Activated CD4-positive, CD25-positive, alpha-beta regulatory T cell treated with anti-CD3 and anti-CD28 coated beads, Interleukin-2, amount 50 U/mL, for 16 hours (primary cell): ENCODE results near the gene IL17RE.

Experiments
- DNase-seq: peaks from one replicate; pipeline ENCODE4 v3.0.0-alpha.2; 2020; ENCODE audit warnings: low read depth, low spot score

Gene IL17RE

DNA sequence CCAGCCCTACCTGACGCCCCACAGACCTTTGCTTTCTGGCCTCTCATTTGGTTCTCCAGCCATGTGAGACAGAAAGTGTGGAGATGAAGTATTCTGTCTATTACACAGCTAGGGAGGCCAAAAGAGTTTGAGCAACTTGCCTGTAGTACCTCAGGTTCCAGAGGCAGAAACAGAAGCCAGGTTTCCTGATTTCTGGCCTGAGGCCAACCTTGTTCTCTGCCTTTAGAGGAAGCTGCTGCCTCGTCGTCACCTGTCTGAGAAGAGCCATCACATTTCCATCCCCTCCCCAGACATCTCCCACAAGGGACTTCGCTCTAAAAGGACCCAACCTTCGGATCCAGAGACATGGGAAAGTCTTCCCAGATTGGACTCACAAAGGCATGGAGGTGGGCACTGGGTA is 3.8 kb downstream of the IL17RE start:
- DNase-seq: no peak

DNA sequence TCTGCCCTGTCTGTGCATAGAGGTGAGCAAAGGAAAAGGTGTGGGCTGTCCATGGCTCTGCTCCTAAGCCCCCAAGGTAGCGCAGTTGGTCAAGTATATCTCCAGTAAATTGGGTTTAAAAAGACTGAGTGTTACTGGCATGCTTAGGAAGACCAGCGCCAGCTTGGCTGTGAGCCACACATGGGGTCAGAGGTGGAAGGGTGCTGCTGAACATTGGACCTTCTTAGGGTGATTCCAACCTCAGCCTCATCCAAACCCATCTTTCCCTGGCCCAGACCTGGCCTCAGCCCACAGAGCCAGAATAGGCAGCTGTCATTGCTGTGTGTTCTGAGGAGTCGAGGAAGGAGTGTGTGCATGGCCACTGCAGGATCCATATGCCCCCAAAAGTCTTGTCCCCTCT is 5.6 kb downstream of the IL17RE start:
- DNase-seq: no peak

DNA sequence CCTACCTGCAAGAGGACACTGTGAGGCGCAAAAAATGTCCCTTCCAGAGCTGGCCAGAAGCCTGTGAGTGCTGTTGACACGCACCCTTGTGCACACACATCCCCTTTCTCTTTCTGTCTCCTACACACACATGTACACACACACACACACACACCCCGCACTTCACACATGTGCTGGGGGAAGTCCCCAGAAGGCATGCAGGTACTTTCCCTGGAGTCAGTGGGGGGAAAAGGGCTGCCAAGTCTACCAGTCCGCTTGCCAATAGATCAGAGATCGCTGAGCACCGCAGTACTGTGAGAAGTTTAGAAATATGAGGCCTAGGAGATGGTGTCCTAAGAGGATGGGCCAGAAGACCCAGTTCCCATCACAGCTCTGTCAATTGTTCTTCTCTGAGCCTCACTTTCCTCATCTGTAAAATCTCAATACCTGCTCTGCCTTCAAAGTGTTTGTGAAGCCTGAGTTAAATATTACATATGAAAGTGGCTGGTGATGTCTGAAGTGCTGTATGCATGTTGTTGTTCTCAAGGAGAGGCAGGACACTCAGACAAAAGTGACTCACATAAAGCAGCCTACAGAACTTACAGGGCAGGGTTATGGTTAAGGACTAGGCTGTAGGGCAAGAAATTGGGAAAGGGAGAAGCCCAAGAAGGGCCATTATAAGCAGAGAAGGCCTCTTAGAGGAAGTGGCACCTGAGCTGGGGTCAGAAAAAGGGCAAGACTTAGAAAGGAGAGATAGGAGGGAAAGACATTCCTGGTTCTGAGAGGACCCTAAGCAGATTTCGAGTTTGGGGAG is 6.8 kb downstream of the IL17RE start:
- DNase-seq: no peak

DNA sequence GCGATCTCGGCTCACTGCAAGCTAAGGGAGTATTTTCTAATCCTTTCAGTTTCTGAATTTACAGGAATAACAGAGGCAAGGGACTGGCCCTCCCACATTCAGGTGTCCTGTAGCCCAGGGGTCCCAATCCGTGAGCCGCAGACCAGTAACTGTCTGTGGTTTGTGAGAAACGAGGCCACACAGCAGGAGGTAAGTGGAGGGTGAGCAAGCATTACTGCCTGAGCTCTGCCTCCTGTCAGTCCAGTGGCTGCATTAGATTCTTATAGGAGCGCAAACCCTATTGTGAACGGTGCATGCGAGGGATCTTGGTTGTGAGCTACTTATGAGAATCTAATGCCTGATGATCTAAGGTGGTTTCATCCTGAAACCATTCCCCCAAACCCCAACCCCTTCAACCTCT is 9.2 kb downstream of the IL17RE start:
- DNase-seq: no peak

DNA sequence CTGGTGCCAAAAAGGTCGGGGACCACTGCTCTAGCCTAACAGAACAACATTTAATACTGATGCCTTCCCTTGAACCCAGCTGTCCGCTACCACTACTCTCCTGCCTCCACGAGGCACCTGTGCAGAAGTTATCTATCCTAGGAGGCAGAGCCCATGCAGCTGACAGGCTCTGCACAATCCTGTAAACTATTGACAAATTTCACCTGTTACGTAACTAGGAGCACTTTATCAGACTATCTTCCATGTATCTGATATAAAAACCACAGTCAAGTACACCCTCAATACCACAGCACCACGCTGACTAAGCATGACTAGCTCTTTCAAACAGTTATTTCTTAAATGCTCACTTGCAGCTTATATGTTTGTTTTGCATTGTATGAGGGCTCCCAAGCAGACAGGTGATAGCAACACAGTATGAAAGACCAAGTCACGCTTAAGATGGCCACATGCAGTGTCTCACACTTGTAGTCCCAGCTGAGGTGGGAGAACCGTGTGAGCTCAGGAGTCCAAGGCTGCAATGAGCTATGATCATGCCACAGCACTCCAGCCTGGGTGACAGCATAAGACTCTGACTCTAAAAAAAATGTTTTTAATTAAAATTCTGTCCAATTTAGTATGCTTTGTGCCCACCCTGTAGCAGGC is 9.8 kb downstream of the IL17RE start:
- no peak for DNase-seq

DNA sequence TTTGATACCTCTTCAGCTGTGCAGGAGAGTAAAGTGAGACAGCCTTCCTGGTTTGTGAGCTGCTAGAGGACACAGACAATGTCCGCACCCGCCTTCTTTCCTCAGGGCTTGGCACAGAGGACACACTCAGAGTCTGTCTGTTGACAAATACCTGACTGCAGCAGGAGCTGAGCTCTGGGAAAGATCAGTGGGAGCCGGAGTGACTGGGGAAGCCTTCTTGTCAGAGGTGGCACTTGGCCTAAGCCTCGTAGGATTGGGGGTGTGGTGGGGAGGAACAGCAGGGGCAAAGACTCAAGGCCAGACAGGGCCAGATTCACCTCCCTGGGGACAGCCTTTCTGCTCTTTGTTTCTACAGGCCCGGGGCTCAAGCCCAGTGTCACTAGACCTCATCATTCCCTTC is 11.0 kb downstream of the IL17RE start:
- no peak for DNase-seq

DNA sequence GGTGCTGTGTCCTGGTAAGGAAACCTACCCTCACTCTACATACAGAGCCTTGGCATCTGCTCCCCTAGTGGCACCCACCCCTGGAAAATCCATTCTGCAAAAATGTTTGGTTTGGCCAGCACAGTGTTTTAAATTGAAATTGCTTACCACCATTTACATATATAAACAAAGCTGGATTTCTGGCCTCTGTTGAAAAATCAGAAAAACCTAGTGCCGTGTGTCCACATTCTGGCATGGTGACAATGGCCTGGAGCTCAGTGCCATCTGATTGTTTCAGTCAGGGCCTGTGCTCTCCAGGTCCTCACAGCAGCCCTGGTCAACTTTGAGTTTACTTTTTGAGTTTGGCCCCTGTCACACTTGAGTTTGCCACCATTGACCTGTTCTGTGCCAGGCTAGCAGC is 11.4 kb downstream of the IL17RE start:
- no peak for DNase-seq

DNA sequence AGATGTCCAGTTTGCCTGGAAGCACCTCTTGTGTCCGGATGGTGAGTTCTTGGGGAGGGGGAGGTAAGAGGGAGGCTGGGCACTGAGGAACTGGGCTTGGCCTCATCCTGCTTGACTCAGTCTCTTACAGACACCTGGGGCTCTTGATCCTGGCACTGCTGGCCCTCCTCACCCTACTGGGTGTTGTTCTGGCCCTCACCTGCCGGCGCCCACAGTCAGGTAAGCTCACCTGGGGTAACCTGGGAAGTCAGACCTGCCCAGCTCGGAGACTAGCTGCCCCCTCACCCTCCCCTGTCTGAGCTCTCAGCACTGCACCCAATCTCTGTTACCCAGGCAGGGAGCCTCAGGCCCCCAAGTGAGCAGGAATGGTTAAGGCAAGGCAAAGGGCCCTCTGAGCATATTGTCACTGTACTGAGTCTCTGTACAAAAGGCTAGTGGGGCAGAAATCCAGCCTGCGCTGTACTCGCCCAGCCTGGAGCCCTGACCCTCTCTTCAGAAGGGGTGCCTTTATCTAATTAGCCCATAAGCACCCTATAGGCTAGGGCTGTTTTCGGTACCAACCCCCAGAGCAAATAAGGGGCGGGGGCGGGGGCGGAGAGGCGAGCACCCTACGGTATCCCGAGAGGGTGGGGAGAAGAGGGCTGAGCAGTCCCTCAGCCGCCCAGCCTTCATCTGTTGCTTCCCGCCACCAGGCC is 12.1 kb downstream of the IL17RE start:
- DNase-seq: no peak

DNA sequence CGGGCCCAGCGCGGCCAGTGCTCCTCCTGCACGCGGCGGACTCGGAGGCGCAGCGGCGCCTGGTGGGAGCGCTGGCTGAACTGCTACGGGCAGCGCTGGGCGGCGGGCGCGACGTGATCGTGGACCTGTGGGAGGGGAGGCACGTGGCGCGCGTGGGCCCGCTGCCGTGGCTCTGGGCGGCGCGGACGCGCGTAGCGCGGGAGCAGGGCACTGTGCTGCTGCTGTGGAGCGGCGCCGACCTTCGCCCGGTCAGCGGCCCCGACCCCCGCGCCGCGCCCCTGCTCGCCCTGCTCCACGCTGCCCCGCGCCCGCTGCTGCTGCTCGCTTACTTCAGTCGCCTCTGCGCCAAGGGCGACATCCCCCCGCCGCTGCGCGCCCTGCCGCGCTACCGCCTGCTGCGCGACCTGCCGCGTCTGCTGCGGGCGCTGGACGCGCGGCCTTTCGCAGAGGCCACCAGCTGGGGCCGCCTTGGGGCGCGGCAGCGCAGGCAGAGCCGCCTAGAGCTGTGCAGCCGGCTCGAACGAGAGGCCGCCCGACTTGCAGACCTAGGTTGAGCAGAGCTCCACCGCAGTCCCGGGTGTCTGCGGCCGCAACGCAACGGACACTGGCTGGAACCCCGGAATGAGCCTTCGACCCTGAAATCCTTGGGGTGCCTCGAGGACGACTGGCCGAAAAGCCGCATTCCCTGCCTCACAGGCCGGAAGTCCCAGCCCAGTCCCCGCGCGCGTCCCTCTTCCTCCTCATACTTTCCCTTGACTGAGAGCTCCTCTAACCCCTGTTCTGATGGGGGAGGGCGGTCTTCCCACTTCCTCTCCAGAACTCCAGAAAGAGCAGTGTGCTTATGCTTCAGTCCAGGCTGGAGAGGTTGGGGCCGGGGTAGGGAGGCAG is 12.8 kb downstream of the IL17RE start:
- DNase-seq: no peak

DNA sequence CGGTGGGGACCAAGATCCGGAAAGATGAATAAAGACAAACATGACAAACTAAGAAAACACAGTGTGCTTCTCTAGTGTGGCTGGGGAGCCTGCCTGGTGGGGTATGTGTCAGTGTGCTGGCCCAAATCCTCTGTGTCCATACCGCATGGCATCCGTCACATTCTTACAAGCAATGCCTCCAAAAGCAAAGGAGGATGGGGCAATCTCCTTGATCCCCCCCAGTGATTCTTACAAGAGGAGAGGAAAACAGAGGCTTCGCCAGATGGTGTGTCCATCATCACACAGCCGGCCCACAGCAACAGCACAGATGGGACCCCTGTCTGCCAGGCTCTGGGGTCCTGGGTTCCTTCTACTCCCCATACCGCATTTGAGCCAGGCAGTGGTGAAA is 13.7 kb downstream of the IL17RE start:
- DNase-seq: no peak

DNA sequence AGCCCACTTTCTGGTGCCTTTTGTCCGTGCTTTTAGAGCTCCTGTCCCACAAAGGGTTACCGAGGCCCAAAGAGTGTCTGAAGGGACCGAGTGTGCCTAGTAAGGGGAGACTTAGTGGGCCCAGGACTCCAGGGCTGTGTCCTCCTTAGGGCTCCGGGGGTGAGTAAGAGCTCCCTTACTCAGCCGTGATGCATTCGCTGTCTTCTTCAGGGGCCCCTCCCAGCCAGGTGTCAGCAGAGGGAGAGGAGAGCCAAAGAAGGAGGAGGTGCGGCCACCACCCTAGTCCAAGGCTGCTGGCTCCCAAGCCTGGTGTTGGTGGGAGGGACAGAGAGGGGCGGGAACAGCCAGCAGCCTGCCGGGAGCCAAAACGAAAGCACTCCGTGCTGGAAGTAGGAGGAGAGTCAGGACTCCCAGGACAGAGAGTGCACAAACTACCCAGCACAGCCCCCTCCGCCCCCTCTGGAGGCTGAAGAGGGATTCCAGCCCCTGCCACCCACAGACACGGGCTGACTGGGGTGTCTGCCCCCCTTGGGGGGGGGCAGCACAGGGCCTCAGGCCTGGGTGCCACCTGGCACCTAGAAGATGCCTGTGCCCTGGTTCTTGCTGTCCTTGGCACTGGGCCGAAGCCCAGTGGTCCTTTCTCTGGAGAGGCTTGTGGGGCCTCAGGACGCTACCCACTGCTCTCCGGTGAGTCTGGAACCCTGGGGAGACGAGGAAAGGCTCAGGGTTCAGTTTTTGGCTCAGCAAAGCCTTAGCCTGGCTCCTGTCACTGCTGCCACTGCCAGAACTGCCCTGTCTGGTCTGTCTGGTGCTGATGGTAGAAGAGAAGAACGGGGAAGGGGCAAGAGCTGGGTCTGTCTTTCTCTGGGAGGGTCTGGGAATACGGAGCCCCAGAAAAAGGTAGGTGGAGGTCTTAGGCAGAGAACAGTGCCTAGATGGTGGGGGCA is 14.4 kb downstream of the IL17RE start, which contains the start of gene IL17RC:
Gene IL17RC (plus strand): TSS at position 365 of the 947 bp plus-strand sequence. CDS start 218 bp downstream, at position 583.
- no peak for DNase-seq

DNA sequence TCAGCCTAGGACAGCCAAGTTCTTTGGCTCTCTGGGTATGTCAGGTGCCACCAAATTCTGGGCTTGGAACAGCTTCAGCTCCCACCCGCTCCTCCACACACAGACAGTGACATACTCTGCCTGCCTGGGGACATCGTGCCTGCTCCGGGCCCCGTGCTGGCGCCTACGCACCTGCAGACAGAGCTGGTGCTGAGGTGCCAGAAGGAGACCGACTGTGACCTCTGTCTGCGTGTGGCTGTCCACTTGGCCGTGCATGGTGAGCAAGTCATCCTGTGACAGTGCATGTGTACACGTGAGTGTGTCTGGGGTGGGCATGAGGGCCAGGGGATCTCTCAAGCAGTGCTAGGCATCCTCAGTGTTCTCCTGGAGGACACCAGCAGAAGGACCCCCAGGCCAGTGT is 15.2 kb downstream of the IL17RE start:
- no peak for DNase-seq

DNA sequence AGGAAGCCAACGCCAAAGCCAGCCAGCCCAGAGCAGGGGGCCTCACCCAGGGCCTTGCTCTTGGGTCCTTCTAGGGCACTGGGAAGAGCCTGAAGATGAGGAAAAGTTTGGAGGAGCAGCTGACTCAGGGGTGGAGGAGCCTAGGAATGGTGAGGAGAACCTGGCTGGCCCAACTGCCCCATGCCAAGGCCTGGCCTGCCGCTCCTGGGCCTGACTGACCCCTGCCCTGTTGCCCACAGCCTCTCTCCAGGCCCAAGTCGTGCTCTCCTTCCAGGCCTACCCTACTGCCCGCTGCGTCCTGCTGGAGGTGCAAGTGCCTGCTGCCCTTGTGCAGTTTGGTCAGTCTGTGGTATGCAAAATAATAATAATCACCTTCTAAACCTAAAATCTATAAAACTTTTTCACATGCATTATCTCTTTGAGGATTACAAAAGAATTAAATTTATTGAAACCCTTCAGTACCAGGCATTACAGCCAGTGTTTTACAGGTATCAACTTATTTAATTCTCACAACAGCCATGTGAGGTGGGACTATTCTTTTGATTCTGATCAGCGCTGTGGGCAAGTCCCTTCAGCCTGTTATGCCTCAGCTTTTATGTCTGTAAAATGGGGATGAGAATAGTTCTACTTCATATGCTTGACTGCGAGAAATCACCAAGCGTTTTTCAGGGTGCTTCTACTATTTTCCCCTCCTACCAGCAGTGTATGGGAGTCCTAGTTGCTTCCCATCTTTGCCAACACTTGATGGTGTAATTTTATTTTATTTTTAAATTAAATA is 15.8 kb downstream of the IL17RE start:
- no peak for DNase-seq

DNA sequence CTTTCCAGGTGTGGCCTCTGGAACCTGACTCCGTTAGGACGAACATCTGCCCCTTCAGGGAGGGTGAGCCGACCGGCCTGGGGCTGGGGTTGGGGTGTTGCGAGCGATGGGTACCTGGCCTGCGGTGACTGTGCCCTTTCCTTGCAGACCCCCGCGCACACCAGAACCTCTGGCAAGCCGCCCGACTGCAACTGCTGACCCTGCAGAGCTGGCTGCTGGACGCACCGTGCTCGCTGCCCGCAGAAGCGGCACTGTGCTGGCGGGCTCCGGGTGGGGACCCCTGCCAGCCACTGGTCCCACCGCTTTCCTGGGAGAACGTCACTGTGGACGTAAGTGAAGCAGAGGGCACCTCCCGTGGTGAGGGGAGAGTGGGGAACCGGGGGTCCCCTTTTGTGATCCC is 25.5 kb downstream of the IL17RE start:
- no peak for DNase-seq

DNA sequence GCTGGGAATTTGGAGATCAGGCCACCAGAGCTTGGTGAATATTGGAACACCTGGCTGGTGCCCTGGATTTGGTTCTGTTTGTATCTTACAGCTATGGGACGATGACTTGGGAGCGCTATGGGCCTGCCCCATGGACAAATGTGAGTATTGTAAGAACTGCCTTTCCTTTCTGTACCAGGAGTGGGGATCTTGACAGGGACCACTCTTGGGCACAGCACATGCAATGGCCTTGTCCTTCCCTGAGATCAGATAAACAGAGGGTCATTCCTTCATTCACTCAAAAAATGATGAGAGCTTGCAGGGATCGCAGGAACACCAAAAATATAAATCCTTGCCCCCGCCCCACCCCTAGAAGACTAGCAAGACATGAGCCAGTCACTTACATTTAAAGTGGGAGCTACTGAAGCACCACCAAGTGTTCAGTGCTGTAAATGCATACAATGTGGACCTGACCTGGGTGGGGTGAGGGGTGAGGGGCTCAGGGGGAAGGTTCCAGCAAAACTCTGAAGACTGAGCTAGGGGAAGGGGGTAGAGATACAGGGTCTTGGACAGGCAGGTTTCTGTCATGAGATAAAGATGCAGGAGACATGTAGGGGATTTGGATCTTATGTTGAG is 28.3 kb downstream of the IL17RE start:
- no peak for DNase-seq

DNA sequence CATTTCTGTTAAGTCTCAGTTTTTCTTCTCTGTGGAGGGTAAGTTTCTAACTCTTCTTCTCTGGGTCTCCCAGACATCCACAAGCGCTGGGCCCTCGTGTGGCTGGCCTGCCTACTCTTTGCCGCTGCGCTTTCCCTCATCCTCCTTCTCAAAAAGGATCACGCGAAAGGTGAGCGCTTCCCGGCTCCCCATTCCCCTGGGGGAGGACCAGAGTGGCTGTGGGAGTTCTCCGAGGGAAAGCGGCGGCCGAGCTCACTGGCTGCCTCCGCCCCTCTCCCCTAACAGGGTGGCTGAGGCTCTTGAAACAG is 29.8 kb downstream of the IL17RE start:
- no peak for DNase-seq

DNA sequence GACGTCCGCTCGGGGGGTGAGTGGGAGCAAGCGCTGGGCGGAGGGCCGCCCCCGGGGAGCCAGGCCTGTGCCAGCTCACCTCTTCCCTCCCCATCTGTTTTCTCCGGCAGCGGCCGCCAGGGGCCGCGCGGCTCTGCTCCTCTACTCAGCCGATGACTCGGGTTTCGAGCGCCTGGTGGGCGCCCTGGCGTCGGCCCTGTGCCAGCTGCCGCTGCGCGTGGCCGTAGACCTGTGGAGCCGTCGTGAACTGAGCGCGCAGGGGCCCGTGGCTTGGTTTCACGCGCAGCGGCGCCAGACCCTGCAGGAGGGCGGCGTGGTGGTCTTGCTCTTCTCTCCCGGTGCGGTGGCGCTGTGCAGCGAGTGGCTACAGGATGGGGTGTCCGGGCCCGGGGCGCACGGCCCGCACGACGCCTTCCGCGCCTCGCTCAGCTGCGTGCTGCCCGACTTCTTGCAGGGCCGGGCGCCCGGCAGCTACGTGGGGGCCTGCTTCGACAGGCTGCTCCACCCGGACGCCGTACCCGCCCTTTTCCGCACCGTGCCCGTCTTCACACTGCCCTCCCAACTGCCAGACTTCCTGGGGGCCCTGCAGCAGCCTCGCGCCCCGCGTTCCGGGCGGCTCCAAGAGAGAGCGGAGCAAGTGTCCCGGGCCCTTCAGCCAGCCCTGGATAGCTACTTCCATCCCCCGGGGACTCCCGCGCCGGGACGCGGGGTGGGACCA is 30.4 kb downstream of the IL17RE start:
- DNase-seq: peak; percentile 77

DNA sequence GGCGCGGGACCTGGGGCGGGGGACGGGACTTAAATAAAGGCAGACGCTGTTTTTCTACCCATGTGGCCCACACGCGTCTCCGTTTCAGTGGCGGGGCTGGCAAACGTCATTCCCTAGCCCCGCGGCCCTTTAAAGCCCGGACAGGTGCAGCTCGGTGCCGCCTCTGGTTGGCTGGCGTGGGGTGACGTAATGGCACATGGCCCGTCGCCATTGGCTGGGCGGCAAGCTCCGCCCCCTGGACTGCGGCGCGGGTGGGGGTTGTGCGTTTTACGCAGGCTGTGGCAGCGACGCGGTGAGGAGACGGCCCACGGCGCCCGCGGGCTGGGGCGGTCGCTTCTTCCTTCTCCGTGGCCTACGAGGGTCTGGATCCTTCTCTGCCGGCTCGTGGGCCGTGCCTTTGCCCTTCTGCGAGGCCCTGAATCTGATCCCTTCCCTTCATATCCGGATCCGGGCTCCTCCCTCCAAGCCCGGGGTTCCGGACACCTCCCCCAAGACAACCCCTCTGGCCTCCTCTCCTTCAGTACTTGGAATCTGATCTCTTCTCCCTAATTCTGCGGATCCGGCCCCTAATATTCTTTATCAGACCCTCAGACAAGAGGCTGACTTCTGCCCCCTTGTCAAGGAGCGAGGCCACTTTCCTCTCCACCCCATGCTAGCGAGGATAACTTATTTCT is 31.1 kb downstream of the IL17RE start, which contains the start of gene CRELD1:
Gene CRELD1 (plus strand): TSS at position 274 of the 674 bp plus-strand sequence. CDS start 605 bp downstream, outside the sequence.
- DNase-seq: peak; percentile 91
